Measurements from ENCODE around the gene DYNLT2B. TPM values are rescaled to one million over a fixed set of nuclear protein-coding genes. Genes with fewer than 3 reads are reported as not detected.
"Not testable (repeated sequence)": the region's sequence is repeated elsewhere in the genome, so short reads cannot be mapped to it uniquely, and the experiment has no call there.

Gene DYNLT2B
- total and polyA plus RNA-seq, 2 donors (not counting 3 experiments of a cell fraction or from before 2014, with no cell fraction given) = 9.2 to 13.9 TPM

GRCh38 chr3:196348698-196349097 is 30.7 kb upstream of the DYNLT2B start:
- H2AFZ ChIP-seq (ENCODE audit: low read depth, low read length) = no peak overlapping the region
- POLR2A ChIA-PET = no interaction called here
- no peak overlapping the region for H3K4me2 ChIP-seq (ENCODE audit: insufficient read depth, low read length)
- no peaks in the 10 kb centered on the region for H3K9me1 ChIP-seq (replicated peaks; ENCODE audit: control insufficient read depth, extremely low read depth, insufficient read depth, low read length)
- no peak overlapping the region for H3K27ac ChIP-seq (ENCODE audit: insufficient read depth, low read depth, low read length)
- FAIRE-seq (no peak), DNase-seq (ENCODE audit: low read depth, low spot score) (no peak)
- H3K4me1 ChIP-seq (ENCODE audit: control insufficient read depth, extremely low read depth, insufficient read depth, low read length) = no peaks in the 10 kb centered on the region
- H3K36me3 ChIP-seq (ENCODE audit: control insufficient read depth in 2 of 2, extremely low read depth in 1 of 2, insufficient read depth in 2 of 2, low read length in 2 of 2) = no peaks in the 10 kb centered on the region
- H3K79me2 ChIP-seq (ENCODE audit: control insufficient read depth, insufficient read depth, low read length) = no peaks in the 10 kb centered on the region
- no peaks in the 10 kb centered on the region for H3K9me3 ChIP-seq (replicated peaks; ENCODE audit: control insufficient read depth, insufficient read depth, low read length)
- H3K4me3 ChIP-seq (replicated peaks in 1 of 3; ENCODE audit: insufficient read depth in 1 of 3, low read depth in 1 of 3, low read length in 3 of 3) = no peak overlapping the region
- no peak overlapping the region for H3K9ac ChIP-seq (replicated peaks; ENCODE audit: extremely low read depth, insufficient read depth, low read length)
- intact Hi-C loops (cut with micrococcal nuclease) (no loop called here), dilution Hi-C loops (cut with MboI; ENCODE audit: extremely low pct_ligation_motif_present, low sequenced_read_pairs) (no loop called here)
- H3K27me3 ChIP-seq (ENCODE audit: control insufficient read depth in 2 of 2, insufficient read depth in 2 of 2, low read length in 2 of 2) = no peaks in the 10 kb centered on the region
- no peaks in the 10 kb centered on the region for H4K20me1 ChIP-seq (replicated peaks; ENCODE audit: control insufficient read depth, extremely low read depth, insufficient read depth, low read length)
- no peak for TF ChIP-seq POLR2A (IDR thresholded peaks at IDR 0.05; ENCODE audit: low read depth, low read length)
- TF ChIP-seq MYC (IDR thresholded peaks at IDR 0.05; ENCODE audit: low read depth, low read length) = no peak
- BruUV-seq (replicated peaks) = no TSS peak
- CTCF ChIA-PET = no interaction called here

DNA sequence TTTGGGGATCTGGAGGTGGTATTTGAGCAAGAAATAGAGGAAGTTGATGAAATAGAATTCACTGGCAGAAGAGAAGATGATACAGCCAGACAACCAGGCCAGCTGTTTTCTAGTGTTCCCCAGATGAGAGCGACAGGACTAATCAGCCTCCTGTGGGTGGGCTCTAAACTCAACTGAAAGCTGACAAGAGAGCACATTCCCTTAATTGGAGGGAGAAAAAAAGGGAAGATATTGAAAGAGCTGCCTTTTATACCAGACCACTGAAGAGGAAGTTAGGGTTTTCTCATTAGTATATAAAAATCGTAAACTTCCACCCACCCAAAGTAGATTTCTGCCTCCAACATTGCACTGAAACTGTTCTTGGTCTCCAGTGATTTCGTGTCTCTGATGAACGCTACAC is 26.6 kb upstream of the DYNLT2B start:
- Histone ChIP-seq H3K4me2 (ENCODE audit: insufficient read depth, low read length) (no peak overlapping the region), H3K9me1 (replicated peaks; ENCODE audit: control insufficient read depth, extremely low read depth, insufficient read depth, low read length) (no peaks in the 10 kb centered on the region), H3K4me3 (replicated peaks in 1 of 3; ENCODE audit: insufficient read depth in 1 of 3, low read depth in 1 of 3, low read length in 3 of 3) (no peak overlapping the region), H3K9ac (replicated peaks; ENCODE audit: extremely low read depth, insufficient read depth, low read length) (no peak overlapping the region), H4K20me1 (replicated peaks; ENCODE audit: control insufficient read depth, extremely low read depth, insufficient read depth, low read length) (no peaks in the 10 kb centered on the region), H2AFZ (ENCODE audit: low read depth, low read length) (no peak overlapping the region), H3K27ac (ENCODE audit: insufficient read depth, low read depth, low read length) (no peak overlapping the region), H3K4me1 (ENCODE audit: control insufficient read depth, extremely low read depth, insufficient read depth, low read length) (no peaks in the 10 kb centered on the region), H3K9me3 (replicated peaks; ENCODE audit: control insufficient read depth, insufficient read depth, low read length) (no peaks in the 10 kb centered on the region), H3K36me3 (ENCODE audit: control insufficient read depth in 2 of 2, extremely low read depth in 1 of 2, insufficient read depth in 2 of 2, low read length in 2 of 2) (no peaks in the 10 kb centered on the region), H3K27me3 (ENCODE audit: control insufficient read depth in 2 of 2, insufficient read depth in 2 of 2, low read length in 2 of 2) (no peaks in the 10 kb centered on the region), H3K79me2 (ENCODE audit: control insufficient read depth, insufficient read depth, low read length) (no peaks in the 10 kb centered on the region)
- DNase-seq (ENCODE audit: low read depth, low spot score) (no peak), FAIRE-seq (no peak)
- dilution Hi-C loops (cut with MboI; ENCODE audit: extremely low pct_ligation_motif_present, low sequenced_read_pairs) (no loop called here), intact Hi-C loops (cut with micrococcal nuclease) (no loop called here)
- no TSS peak for BruUV-seq (replicated peaks)
- no peak for TF ChIP-seq FOS (IDR thresholded peaks at IDR 0.05; ENCODE audit: borderline replicate concordance, insufficient read depth, low read length)
- TF ChIP-seq MYC (IDR thresholded peaks at IDR 0.05; ENCODE audit: low read depth, low read length) = no peak
- TF ChIP-seq JUN (IDR thresholded peaks at IDR 0.05; ENCODE audit: borderline replicate concordance, insufficient read depth, insufficient read length, low read depth) = no peak
- no peak for TF ChIP-seq EZH2 (IDR thresholded peaks at IDR 0.05; ENCODE audit: borderline replicate concordance, low read depth, low read length, severe bottlenecking)
- no peak for TF ChIP-seq CTCF (IDR thresholded peaks at IDR 0.05; ENCODE audit: extremely low read depth in 1 of 2, insufficient read depth in 1 of 2, low read depth in 1 of 2, low read length in 2 of 2)
- TF ChIP-seq GATA2 (IDR thresholded peaks at IDR 0.05; ENCODE audit: insufficient read depth, insufficient read length, low read depth, low read length) = no peak
- no peak for TF ChIP-seq POLR2A (IDR thresholded peaks at IDR 0.05; ENCODE audit: low read depth, low read length)
- no peak for TF ChIP-seq POLR2AphosphoS5 (IDR thresholded peaks at IDR 0.05; ENCODE audit: insufficient read depth, low read depth, low read length)
- TF ChIP-seq, protein P1, sequence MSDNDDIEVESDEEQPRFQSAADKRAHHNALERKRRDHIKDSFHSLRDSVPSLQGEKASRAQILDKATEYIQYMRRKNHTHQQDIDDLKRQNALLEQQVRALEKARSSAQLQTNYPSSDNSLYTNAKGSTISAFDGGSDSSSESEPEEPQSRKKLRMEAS (IDR thresholded peaks at IDR 0.05; ENCODE audit: insufficient read depth, insufficient read length) = no peak
- ChIA-PET POLR2A (no interaction called here), CTCF (no interaction called here)

DNA sequence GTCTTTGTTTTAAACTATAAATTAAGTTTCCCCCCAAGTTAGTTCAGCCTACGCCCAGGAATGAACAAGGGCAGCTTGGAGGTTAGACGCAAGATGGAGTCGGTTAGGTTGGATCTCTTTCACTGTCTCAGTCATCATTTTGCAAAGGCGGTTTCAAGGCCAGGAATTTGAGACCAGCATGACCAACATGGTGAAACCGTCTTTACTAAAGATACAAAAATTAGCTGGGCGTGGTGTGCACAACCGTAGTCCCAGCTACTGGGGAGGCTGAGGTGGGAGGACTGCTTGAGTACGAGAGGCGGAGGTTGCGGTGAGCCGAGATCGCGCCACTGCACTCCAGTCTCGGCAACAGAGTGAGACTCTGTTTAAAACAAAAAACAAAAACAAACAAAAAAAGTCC is 25.9 kb upstream of the DYNLT2B start:
- H3K9me3 ChIP-seq (replicated peaks; ENCODE audit: control insufficient read depth, insufficient read depth, low read length); H4K20me1 ChIP-seq (replicated peaks; ENCODE audit: control insufficient read depth, extremely low read depth, insufficient read depth, low read length); H3K4me3 ChIP-seq (replicated peaks in 1 of 3; ENCODE audit: insufficient read depth in 1 of 3, low read depth in 1 of 3, low read length in 3 of 3); BruUV-seq (replicated peaks); intact Hi-C loops (cut with micrococcal nuclease); H3K9ac ChIP-seq (replicated peaks; ENCODE audit: extremely low read depth, insufficient read depth, low read length); H3K4me1 ChIP-seq (ENCODE audit: control insufficient read depth, extremely low read depth, insufficient read depth, low read length); POLR2A ChIA-PET; H3K27me3 ChIP-seq (ENCODE audit: control insufficient read depth in 2 of 2, insufficient read depth in 2 of 2, low read length in 2 of 2); dilution Hi-C loops (cut with MboI; ENCODE audit: extremely low pct_ligation_motif_present, low sequenced_read_pairs); H3K79me2 ChIP-seq (ENCODE audit: control insufficient read depth, insufficient read depth, low read length); DNase-seq (ENCODE audit: low read depth, low spot score); CTCF ChIA-PET; FAIRE-seq; H3K36me3 ChIP-seq (ENCODE audit: control insufficient read depth in 2 of 2, extremely low read depth in 1 of 2, insufficient read depth in 2 of 2, low read length in 2 of 2); H3K4me2 ChIP-seq (ENCODE audit: insufficient read depth, low read length); H2AFZ ChIP-seq (ENCODE audit: low read depth, low read length); H3K27ac ChIP-seq (ENCODE audit: insufficient read depth, low read depth, low read length); H3K9me1 ChIP-seq (replicated peaks; ENCODE audit: control insufficient read depth, extremely low read depth, insufficient read depth, low read length): not testable (repeated sequence)
